ENCODE measurements around the gene AMBRA1.

AMBRA1 gene

DNA sequence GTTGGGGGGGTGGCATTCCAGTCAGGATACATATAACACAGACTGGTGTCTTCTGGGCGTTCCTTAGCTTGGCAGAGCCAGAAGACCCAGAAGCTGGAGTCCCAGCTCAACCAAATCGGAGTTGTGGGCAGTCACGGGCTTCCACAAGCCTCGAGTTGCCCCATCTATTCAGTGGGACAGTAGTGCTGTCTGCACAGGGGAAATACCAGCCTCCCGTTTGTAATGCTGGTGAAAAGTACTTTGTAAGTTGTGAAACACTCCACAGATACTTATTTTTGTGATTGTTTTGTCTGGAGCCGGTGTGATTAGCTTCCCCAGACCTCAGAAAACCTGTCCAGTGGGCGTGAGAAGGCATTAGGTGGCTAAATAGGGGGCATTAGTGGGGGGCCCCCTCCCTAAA, 232.9 kb downstream of the AMBRA1 start (continued):
- TF ChIP-seq TSHZ2 (CRISPR knock-in tag; IDR thresholded peaks at IDR 0.05) (no peak), ZNF565 (CRISPR knock-in tag; conservative IDR thresholded peaks at IDR 0.05; ENCODE audit: low read depth) (no peak), ZFP3 (CRISPR knock-in tag; IDR thresholded peaks at IDR 0.05) (no peak), ZC3H10 (CRISPR knock-in tag; IDR thresholded peaks at IDR 0.05) (no peak)
- TF ChIP-seq, protein P1, sequence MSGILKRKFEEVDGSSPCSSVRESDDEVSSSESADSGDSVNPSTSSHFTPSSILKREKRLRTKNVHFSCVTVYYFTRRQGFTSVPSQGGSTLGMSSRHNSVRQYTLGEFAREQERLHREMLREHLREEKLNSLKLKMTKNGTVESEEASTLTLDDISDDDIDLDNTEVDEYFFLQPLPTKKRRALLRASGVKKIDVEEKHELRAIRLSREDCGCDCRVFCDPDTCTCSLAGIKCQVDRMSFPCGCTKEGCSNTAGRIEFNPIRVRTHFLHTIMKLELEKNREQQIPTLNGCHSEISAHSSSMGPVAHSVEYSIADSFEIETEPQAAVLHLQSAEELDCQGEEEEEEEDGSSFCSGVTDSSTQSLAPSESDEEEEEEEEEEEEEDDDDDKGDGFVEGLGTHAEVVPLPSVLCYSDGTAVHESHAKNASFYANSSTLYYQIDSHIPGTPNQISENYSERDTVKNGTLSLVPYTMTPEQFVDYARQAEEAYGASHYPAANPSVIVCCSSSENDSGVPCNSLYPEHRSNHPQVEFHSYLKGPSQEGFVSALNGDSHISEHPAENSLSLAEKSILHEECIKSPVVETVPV (CRISPR knock-in tag; IDR thresholded peaks at IDR 0.05), result no peak

GRCh38 chr11:46359953-46360352, 233.9 kb downstream of the AMBRA1 start:
- TF ChIP-seq SNAI2 (CRISPR knock-in tag; IDR thresholded peaks at IDR 0.05) (no peak), PPARA (CRISPR knock-in tag; IDR thresholded peaks at IDR 0.05; ENCODE audit: borderline replicate concordance) (no peak), TCF4 (CRISPR knock-in tag; IDR thresholded peaks at IDR 0.05; ENCODE audit: borderline replicate concordance) (no peak), ISL1 (CRISPR knock-in tag; IDR thresholded peaks at IDR 0.05) (no peak), ZNF8 (CRISPR knock-in tag; IDR thresholded peaks at IDR 0.05) (no peak), ARNTL (CRISPR knock-in tag; IDR thresholded peaks at IDR 0.05; ENCODE audit: borderline replicate concordance, low read depth) (no peak), GLIS3 (CRISPR knock-in tag; IDR thresholded peaks at IDR 0.05) (no peak), ZFP3 (CRISPR knock-in tag; IDR thresholded peaks at IDR 0.05) (no peak), ZNF70 (CRISPR knock-in tag; IDR thresholded peaks at IDR 0.05) (no peak), CSDC2 (CRISPR knock-in tag; IDR thresholded peaks at IDR 0.05) (no peak), ZNF565 (CRISPR knock-in tag; conservative IDR thresholded peaks at IDR 0.05; ENCODE audit: low read depth) (no peak), RARB (CRISPR knock-in tag; IDR thresholded peaks at IDR 0.05) (no peak), OSR1 (CRISPR knock-in tag; IDR thresholded peaks at IDR 0.05) (no peak), TSHZ2 (CRISPR knock-in tag; IDR thresholded peaks at IDR 0.05) (no peak), PATZ1 (CRISPR knock-in tag; IDR thresholded peaks at IDR 0.05; ENCODE audit: borderline replicate concordance) (no peak), ESRRG (CRISPR knock-in tag; IDR thresholded peaks at IDR 0.05) (no peak)
- TF ChIP-seq, protein P2, sequence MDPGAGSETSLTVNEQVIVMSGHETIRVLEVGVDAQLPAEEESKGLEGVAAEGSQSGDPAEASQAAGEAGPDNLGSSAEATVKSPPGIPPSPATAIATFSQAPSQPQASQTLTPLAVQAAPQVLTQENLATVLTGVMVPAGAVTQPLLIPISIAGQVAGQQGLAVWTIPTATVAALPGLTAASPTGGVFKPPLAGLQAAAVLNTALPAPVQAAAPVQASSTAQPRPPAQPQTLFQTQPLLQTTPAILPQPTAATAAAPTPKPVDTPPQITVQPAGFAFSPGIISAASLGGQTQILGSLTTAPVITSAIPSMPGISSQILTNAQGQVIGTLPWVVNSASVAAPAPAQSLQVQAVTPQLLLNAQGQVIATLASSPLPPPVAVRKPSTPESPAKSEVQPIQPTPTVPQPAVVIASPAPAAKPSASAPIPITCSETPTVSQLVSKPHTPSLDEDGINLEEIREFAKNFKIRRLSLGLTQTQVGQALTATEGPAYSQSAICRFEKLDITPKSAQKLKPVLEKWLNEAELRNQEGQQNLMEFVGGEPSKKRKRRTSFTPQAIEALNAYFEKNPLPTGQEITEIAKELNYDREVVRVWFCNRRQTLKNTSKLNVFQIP (CRISPR knock-in tag; IDR thresholded peaks at IDR 0.05; ENCODE audit: borderline replicate concordance, low read depth), result no peak
- TF ChIP-seq, protein P1 (CRISPR knock-in tag; IDR thresholded peaks at IDR 0.05), result no peak
- no peak for ATAC-seq

Data from SK-N-SH treated with all-trans-retinoic acid at 6 μM for 48 hours (cell line).